WTC11 (cell line): ENCODE results near the gene DGCR2.

Experiments used
- FOXP4 ChIP-seq: sonication (generic); formaldehyde crosslinking; IDR thresholded peaks from 2 replicates; pipeline ENCODE4 v1.8.0; 2022; ENCODE audit warnings: mild to moderate bottlenecking, missing genetic modification reagents
- MAX ChIP-seq: sonication (generic); formaldehyde crosslinking; IDR thresholded peaks from 2 replicates; pipeline ENCODE4 v1.8.0; 2022; ENCODE audit warnings: mild to moderate bottlenecking, missing genetic modification reagents
- ZNF232 ChIP-seq: sonication (generic); formaldehyde crosslinking; IDR thresholded peaks from 2 replicates; pipeline ENCODE4 v1.8.0; 2022; ENCODE audit warnings: mild to moderate bottlenecking, missing genetic modification reagents
- ZNF416 ChIP-seq: fragments of 250-450 bp; sonication (Bioruptor Pico); IDR thresholded peaks from 2 replicates; pipeline ENCODE4 v1.9.0; 2021; ENCODE audit warnings: mild to moderate bottlenecking, inconsistent platforms
- TF ChIP-seq, protein P1 (sequence below): sonication (generic); formaldehyde crosslinking; conservative IDR thresholded peaks from 2 replicates; pipeline ENCODE4 v1.8.1; 2022; ENCODE audit warnings: mild to moderate bottlenecking, missing genetic modification reagents
- TF ChIP-seq, protein P2 (sequence below): fragments of 200-600 bp; IDR thresholded peaks from 2 replicates; pipeline ENCODE4 v1.8.0; 2022; ENCODE audit warnings: antibody characterized with exemption
- TF ChIP-seq, protein P3 (sequence below): sonication (generic); formaldehyde crosslinking; IDR thresholded peaks from 2 replicates; pipeline ENCODE4 v1.8.0; 2022; ENCODE audit warnings: mild to moderate bottlenecking, missing genetic modification reagents

GRCh38 chr22:19081351-19081750 is 40.9 kb downstream of the DGCR2 start:
- TF ChIP-seq, protein P1, sequence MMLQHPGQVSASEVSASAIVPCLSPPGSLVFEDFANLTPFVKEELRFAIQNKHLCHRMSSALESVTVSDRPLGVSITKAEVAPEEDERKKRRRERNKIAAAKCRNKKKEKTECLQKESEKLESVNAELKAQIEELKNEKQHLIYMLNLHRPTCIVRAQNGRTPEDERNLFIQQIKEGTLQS (CRISPR knock-in tag) = no peak
- TF ChIP-seq, protein P2, sequence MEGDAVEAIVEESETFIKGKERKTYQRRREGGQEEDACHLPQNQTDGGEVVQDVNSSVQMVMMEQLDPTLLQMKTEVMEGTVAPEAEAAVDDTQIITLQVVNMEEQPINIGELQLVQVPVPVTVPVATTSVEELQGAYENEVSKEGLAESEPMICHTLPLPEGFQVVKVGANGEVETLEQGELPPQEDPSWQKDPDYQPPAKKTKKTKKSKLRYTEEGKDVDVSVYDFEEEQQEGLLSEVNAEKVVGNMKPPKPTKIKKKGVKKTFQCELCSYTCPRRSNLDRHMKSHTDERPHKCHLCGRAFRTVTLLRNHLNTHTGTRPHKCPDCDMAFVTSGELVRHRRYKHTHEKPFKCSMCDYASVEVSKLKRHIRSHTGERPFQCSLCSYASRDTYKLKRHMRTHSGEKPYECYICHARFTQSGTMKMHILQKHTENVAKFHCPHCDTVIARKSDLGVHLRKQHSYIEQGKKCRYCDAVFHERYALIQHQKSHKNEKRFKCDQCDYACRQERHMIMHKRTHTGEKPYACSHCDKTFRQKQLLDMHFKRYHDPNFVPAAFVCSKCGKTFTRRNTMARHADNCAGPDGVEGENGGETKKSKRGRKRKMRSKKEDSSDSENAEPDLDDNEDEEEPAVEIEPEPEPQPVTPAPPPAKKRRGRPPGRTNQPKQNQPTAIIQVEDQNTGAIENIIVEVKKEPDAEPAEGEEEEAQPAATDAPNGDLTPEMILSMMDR = no peak
- no peak for TF ChIP-seq ZNF416 (CRISPR knock-in tag)
- no peak for TF ChIP-seq ZNF232
- TF ChIP-seq, protein P3, sequence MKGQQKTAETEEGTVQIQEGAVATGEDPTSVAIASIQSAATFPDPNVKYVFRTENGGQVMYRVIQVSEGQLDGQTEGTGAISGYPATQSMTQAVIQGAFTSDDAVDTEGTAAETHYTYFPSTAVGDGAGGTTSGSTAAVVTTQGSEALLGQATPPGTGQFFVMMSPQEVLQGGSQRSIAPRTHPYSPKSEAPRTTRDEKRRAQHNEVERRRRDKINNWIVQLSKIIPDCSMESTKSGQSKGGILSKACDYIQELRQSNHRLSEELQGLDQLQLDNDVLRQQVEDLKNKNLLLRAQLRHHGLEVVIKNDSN (CRISPR knock-in tag) = no peak
- TF ChIP-seq MAX (CRISPR knock-in tag) = no peak
- no peak for TF ChIP-seq FOXP4 (CRISPR knock-in tag)
